Transverse colon (tissue), 4 donors: ENCODE data around the gene GRIN3B. TPM values are rescaled to one million over a fixed set of nuclear protein-coding genes. Genes with fewer than 3 reads are reported as not detected.
A peak's percentile ranks its signal among the peaks of the same experiment; 100 is the strongest.

ENCODE experiments used
- DNase-seq: peaks from one replicate; pipeline ENCODE4 v3.0.0-alpha.2; 2019
- H3K27ac ChIP-seq, 4 donors: fragments of 200-600 bp; sonication (generic); 2 replicates each; pipeline ENCODE4 v1.5.1; 2016 to 2018; ENCODE audit warnings: inconsistent platforms in 4 of 4
- H3K27me3 ChIP-seq: fragments of 200-600 bp; sonication (generic); 2 replicates; pipeline ENCODE4 v1.5.1; 2017; ENCODE audit warnings: inconsistent platforms
- H3K36me3 ChIP-seq, 4 donors: fragments of 200-600 bp; sonication (generic); 2 replicates each; pipeline ENCODE4 v1.5.1; 2017 to 2019; ENCODE audit warnings: inconsistent platforms in 4 of 4
- H3K4me1 ChIP-seq, 4 donors: fragments of 200-600 bp; sonication (generic); 2 replicates each; pipeline ENCODE4 v1.5.1; 2017 to 2020; ENCODE audit warnings: inconsistent platforms in 4 of 4
- H3K4me3 ChIP-seq, 4 donors: fragments of 200-600 bp; sonication (generic); 1 replicate in 1 of 4; 2 replicates in 3 of 4; pipeline versions ENCODE4 v1.5.1 to v1.6.1; 2017 to 2019; ENCODE audit warnings: inconsistent platforms in 4 of 4
- H3K9me3 ChIP-seq, 2 donors: fragments of 200-600 bp; sonication (generic); 2 replicates each; pipeline ENCODE4 v1.5.1; 2017 to 2019; ENCODE audit warnings: inconsistent platforms in 2 of 2
- CTCF ChIP-seq, 5 experiments: fragments of 200-600 bp in 3 of 5; fragments of 450-650 bp in 2 of 5; sonication (generic) in 3 of 5; IDR thresholded peaks; 1 replicate in 2 of 5; 2 replicates in 3 of 5; pipeline ENCODE4 v1.5.1; 2016 to 2017; ENCODE audit warnings: antibody characterized with exemption in 5 of 5, inconsistent platforms in 3 of 5, mild to moderate bottlenecking in 2 of 5, moderate library complexity in 1 of 5
- EP300 ChIP-seq: sonication (generic); formaldehyde crosslinking; IDR thresholded peaks from one replicate; pipeline ENCODE4 v1.6.1; 2017; ENCODE audit warnings: antibody characterized with exemption, low read depth
- POLR2A ChIP-seq: fragments of 450-650 bp; IDR thresholded peaks from one replicate; pipeline ENCODE4 v1.6.1; 2016; ENCODE audit warnings: antibody characterized with exemption, mild to moderate bottlenecking, moderate library complexity
- POLR2AphosphoS5 ChIP-seq, 3 donors: sonication (generic); formaldehyde crosslinking; IDR thresholded peaks; one replicate each; pipeline ENCODE4 v1.6.1; 2016; ENCODE audit warnings: antibody characterized with exemption in 3 of 3
- WGBS, 2 donors: methylation state at CpG; one replicate each; pipeline ENCODE4 v1.1.5; 2018; ENCODE audit warnings: low coverage in 1 of 2; 5-methylcytosine and 5-hydroxymethylcytosine counted together
- in situ Hi-C, 4 donors: fragments of 200-750 bp; cut with MboI; loops; one replicate each; pipeline versions ENCODE4 v1.15.0 to v1.15.1; 2017; ENCODE audit warnings: low sequenced_read_pairs in 3 of 4, low pct_ligation_motif_present in 1 of 4, low pct_unique_long_range_greater_than_20kb in 1 of 4
- intact Hi-C: fragments of 100-400 bp; cut with DNase I; formaldehyde crosslinking; loops from one replicate; pipeline ENCODE4 v1.15.1; 2023; ENCODE audit warnings: low total_unique reads
- total RNA-seq, 4 donors: library from RNA; depleted of rRNA; stranded (reverse); fragments of >200 nt; gene quantifications; one replicate each; pipeline ENCODE4 v1.1.0, GENCODE V29; 2016

GRIN3B gene
- total RNA-seq: 1 to 10 TPM in 1 of 4 donors, not detected in 3; 1.6 TPM

DNA sequence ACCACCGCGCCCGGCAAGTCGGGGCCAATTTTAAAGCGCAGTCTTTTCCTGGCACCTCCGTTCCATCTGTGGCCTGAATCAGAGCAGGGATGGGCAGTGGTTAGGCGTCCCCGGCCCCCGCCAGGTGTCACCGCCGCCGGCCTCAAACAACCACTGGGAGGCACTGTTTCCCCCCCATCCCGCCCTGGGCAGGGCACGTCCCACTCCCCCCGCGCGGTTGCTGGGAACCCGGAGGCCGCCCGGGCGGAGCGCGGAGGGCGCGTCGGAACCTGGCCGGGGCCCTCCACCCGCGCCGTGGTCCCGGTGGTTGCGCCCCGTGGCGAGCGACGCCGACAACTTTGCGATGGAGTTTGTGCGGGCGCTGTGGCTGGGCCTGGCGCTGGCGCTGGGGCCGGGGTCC, at the start of gene GRIN3B:
Gene GRIN3B, plus strand, starts transcription at position 325 of the 400 bp plus-strand sequence. Its CDS starts 19 bp downstream, at position 344.
- in situ Hi-C loops (no loop called here), intact Hi-C loops (no loop called here)
- H3K9me3 ChIP-seq: no peaks in the 10 kb centered on the region
- H3K4me3 ChIP-seq: peak within 1 kb of the TSS in 1 of 4 donors; percentile 30
- no peak within 1 kb of the TSS for H3K27ac ChIP-seq
- H3K36me3 ChIP-seq: no peaks in the 10 kb centered on the region
- peaks cover 6 to 24% (median 17%) of the 10 kb centered on the region in 4 donors for H3K4me1 ChIP-seq
- peaks cover 83% of the 10 kb centered on the region for H3K27me3 ChIP-seq
- WGBS, 2 donors: 0 to 2% methylated on average over 3 to 38 of the region's 43 CpGs
- TF ChIP-seq EP300 (no peak), CTCF (IDR thresholded peaks at IDR 0.05) (peak; percentile 27 to 49 (median 39)), POLR2A (no peak), POLR2AphosphoS5 (IDR thresholded peaks at IDR 0.05) (no peak)
- peak; percentile 73 for DNase-seq

DNA sequence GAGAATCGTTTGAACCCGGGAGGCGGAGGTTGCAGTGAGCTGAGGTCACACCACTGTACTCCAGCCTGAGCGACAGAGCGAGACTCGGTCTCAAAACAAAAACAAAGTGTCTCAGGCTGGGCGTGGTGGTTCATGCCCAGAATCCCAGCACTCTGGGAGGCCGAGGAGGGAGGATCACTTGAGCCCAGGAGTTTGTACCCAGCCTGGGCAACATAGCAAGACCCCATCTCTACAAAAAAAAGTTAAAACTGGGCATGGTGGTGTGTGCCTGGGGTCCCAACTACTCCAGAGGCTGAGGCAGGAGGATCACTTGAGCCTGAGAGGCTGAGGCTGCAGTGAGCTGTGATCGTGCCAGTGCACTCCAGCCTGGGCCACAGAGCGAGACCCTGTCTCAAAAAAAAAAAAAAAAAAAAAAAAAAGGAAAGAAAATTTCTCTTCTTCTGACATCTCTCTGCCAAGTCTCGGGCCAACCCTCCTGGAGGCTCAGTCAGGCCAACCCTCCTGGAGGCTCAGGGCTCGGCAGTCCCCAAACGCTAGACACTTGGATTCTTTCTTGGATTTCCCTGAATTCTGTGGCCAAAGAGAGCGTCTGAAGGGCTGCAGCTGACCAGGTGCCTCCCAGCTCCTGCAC, 48.1 kb upstream of the GRIN3B start:
- peaks cover 4% of the 10 kb centered on the region for H3K27me3 ChIP-seq
- H3K27ac ChIP-seq: peak overlapping the region in 3 of 4 donors; percentile 57 to 63 (median 61)
- H3K4me1 ChIP-seq: peaks cover 20 to 42% (median 25%) of the 10 kb centered on the region in 4 donors
- DNase-seq: no peak
- H3K4me3 ChIP-seq: peak overlapping the region in 1 of 4 donors; percentile 31
- WGBS, 2 donors: 48% methylated on average over 14 of the region's 14 CpGs; no CpG with 5 or more reads in 1 of the 2 donors
- in situ Hi-C loops (no loop called here), intact Hi-C loops (no loop called here)
- no peak for TF ChIP-seq POLR2AphosphoS5 (IDR thresholded peaks at IDR 0.05)
- TF ChIP-seq EP300: no peak
- TF ChIP-seq POLR2A: no peak
- H3K36me3 ChIP-seq: no peaks in the 10 kb centered on the region
- H3K9me3 ChIP-seq: no peaks in the 10 kb centered on the region

- no peaks in the 10 kb centered on the region for H3K36me3 ChIP-seq
- intact Hi-C loops (no loop called here), in situ Hi-C loops (no loop called here)
- peaks cover 4% of the 10 kb centered on the region for H3K27me3 ChIP-seq
- TF ChIP-seq POLR2AphosphoS5 (IDR thresholded peaks at IDR 0.05): no peak
- TF ChIP-seq POLR2A: no peak
- TF ChIP-seq CTCF (IDR thresholded peaks at IDR 0.05): no peak
- no peak for TF ChIP-seq EP300
- H3K4me3 ChIP-seq: peak overlapping the region in 2 of 4 donors; percentile 17 to 31
- peak; percentile 68 for DNase-seq
- H3K9me3 ChIP-seq: no peaks in the 10 kb centered on the region
- H3K27ac ChIP-seq: peak overlapping the region in 3 of 4 donors; percentile 57 to 63 (median 61)
- 17% methylated on average over 20 of the region's 21 CpGs; no CpG with 5 or more reads in 1 of the 2 donors for WGBS, 2 donors
- peaks cover 20 to 43% (median 25%) of the 10 kb centered on the region in 4 donors for H3K4me1 ChIP-seq
Observed at GRCh38 chr19:952680-953444, 47.4 kb upstream of the GRIN3B start.

DNA sequence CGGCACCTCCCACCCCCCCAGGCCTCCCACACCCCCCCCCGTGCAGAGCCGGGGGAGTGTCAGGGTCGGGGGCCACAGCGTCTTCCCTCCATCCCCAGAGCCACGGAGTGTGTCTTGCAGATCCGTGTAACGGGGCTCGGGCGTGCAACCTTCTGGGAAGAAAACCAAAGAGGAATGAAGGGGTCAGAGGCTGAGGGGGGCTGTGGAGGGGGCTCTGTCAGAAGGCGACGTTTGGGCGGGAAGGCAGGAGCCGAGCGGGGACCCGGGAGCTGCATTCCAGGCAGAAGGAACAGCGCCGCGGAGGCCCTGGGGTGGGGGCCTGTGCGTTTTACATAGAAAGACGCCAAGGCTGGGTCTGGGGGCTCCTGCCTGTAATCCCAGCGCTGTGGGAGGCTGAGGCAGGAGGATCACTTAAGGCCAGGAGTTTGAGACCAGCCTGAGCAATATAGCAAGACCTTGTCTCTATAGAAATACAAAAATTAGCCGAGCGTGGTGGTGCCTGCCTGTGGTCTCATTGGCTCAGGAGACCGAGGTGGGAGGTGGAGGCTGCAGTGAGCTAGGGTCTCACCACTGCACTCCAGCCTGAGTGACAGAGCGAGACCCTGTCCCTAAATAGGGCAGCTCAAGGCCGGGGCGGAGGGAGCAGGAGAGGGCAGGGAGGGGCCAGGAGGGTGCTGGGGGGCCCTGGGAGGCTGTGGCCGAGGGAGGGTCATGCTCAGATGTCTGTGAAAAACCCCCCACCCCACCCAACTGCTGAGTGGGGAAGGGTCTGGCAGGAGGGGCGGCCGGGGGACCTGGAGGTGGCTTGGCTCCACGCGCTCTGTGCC, 46.6 kb upstream of the GRIN3B start:
- TF ChIP-seq POLR2A: no peak
- no peak for TF ChIP-seq EP300
- TF ChIP-seq POLR2AphosphoS5 (IDR thresholded peaks at IDR 0.05): no peak
- no peak for TF ChIP-seq CTCF (IDR thresholded peaks at IDR 0.05)
- Histone ChIP-seq H3K36me3 (no peaks in the 10 kb centered on the region), H3K4me1 (peaks cover 20 to 43% (median 25%) of the 10 kb centered on the region in 4 donors), H3K27ac (peak overlapping the region in 3 of 4 donors; percentile 57 to 63 (median 61)), H3K9me3 (no peaks in the 10 kb centered on the region), H3K4me3 (peak overlapping the region in 2 of 4 donors; percentile 17 to 31), H3K27me3 (peaks cover 4% of the 10 kb centered on the region)
- 50% methylated on average over 29 of the region's 33 CpGs; no CpG with 5 or more reads in 1 of the 2 donors for WGBS, 2 donors
- no peak for DNase-seq
- in situ Hi-C loops (no loop called here), intact Hi-C loops (no loop called here)
